A549 treated with RU486 at 1 μM for 4 hours (cell line): ENCODE data around the gene SLX4IP. TPM values are rescaled to one million over a fixed set of nuclear protein-coding genes. Genes with fewer than 3 reads are reported as not detected.

ENCODE experiments used
- total RNA-seq: library from RNA; stranded (reverse); fragments of 200-300 nt; extraction: Qiagen RNA extraction; gene quantifications from 5 replicates; pipeline ENCODE4 v1.2.3, GENCODE V29; 2022; ENCODE audit warnings: low read depth

Gene SLX4IP
- total RNA-seq = 2.2 to 2.9 TPM (median 2.6 TPM) in 5 replicates

GRCh38 chr20:10434832-10435812 lies at the start of gene SLX4IP:
Gene SLX4IP (plus strand): TSS chr20:10435305. CDS start chr20:10458205, 22,900 bp downstream.

DNA sequence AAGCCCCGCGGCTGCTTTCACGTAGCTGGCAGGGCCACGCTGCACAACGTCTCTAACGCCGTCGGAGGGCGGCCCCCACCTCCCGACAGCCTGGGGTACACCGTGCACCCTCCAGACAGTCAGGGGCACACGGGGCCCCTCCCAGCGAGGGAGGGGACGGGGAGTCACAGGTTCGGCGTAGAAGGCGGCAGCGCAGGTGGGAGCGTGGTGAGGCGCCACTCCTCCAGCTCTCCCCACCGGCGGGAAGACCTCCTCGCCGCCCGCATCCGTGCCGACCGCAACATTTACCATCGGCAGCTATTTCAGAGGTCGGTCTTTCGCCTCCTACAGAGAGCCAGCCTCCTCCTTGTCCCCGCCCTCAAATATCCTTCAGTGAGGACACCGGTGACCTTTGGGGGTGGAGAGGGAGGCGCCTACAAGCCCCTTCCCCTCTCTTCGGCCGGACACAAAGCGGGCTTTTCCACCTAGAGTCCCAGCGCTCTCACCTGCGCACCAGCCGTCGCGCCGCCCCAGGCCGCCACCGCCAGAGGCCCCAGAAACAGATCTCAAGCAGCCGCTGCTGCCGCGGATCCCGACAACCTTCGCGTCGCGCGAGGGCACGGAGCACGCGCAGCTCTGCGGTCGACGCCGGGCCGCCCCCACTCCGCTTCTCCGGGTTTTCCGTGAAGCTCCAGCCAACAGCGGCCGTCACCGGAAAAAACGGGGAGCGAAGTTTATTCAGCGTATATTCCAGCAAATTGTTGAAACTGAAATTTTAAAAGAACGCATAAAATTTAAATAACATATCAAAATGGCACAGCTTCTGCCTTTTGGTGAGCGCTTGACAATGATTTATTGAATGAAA lies 1.3 kb upstream of the SLX4IP start, which contains the start of gene MKKS:
MKKS (minus strand) TSS at position 600 of the 844 bp plus-strand sequence. CDS start 20,708 bp downstream, outside the sequence.

DNA sequence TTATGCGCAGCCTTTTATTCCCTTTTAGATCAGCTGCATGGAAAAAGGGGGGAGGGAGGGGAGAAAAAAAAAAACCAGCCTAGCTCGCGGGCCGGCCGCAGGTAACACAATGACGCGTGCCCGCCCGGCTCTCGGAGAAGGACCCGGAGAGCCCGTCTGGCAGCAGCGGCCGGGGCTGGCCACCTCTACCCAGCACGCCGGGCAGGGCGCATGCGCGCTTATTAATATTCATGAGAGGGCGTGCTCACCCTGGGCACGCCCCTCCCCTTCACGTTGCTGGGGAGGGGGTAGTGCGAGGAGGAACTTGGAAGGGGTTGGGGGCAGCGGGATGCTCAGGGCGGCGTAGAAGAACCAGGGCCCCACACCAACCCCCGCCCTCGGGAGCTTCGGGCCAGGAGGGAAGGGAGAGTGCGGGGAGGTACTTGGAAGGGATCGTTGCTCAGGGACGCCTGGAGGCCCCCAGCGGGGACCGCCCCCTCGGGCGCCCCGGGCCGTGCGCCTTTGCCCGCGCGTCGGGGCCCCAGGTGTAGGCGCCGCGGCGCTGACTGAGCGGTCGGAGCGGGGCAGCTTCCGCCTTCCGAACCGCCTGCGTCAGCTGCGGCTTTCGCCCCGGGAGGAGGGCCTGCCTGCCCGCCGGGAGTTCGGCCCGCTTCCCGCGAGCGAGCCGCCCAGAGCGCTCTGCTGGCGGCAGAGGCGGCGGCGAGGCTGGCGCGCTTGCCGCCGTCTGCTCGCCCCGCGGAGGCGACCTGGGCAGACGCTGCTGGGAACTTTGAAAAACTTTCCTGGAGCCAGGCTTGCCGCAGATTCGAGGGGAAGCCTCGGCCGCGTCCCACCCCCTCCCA lies 239.0 kb downstream of the SLX4IP start, which contains the start of gene JAG1:
JAG1 (minus strand) TSS at position 158 of the 842 bp plus-strand sequence. CDS start 469 bp downstream, outside the sequence.

Other genes starting within 250 kb of the SLX4IP start
- 9.3 to 20.3 TPM (median 18.1 TPM) in 5 replicates for gene SNAP25, start 216.5 kb upstream of the SLX4IP start, total RNA-seq
- 16.3 to 21.3 TPM (median 20.5 TPM) in 5 replicates for gene MKKS, start 1.1 kb upstream of the SLX4IP start, total RNA-seq
- gene JAG1, start 238.7 kb downstream of the SLX4IP start, total RNA-seq = 35.2 to 57.3 TPM (median 51.9 TPM) in 5 replicates